Measurements from ENCODE around the gene CDHR2.

CDHR2 gene

DNA sequence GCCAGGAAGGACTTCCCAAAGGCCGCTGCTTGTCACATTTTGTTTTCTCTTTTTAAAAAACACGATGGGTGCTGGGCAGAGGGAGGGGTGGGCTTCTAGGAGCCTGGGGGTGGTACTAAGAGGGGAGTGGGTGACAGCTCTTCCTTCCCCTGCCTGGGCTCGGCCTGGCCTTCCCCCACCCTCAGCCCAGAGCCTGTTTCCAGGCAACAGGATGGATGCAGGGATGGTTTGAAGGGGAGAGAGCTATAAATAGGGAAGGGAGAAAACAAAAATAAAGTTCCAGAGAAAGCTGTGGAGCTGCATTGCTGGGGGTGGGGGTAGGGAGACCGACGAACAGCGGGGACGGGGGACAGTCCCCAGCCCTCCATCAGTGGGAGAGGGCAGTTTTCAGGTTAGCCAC, 67.4 kb downstream of the CDHR2 start:
- no peak for DNase-seq (ENCODE audit: low read depth in 2 of 3, low spot score in 1 of 3)

DNA sequence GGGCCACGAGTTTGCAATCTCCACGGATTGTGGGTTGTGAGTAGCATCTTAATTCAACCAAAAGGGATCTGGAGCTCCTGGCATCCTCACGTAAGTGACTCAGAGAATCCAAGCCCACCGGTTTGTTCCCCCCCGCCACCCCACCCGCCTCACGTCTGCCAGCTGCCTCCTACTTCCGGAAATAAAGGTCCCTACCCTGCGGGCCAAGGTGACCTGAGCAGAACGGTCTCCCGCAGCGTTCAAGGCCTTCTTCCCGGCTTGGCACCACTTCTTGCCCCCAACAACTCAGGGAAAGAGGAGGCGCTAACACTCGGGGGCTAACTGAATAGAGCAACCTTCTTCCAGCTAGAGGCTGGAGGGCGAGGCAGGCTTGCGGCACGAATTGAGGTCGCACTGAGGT, 69.6 kb downstream of the CDHR2 start:
- no peak for DNase-seq (ENCODE audit: low read depth in 2 of 3, low spot score in 1 of 3)

DNA sequence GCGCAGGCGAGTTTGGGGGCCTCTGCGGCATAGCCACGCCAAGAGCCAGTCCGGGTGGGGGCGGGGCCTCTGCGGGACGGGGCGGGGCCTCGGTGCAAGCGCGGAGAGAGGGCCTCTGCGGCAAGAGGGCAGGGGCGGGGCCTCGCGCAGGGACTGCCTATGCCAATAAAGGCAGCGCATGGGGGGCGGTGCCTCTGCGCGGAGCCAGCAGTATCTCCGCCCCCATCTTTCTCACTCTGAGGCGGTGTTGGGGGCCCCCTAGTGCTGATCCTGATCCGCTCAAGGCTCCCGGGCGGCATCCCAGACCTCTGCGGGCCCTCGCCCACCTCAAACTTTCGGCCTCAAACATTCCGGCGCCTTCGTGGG, 70.0 kb downstream of the CDHR2 start:
- DNase-seq (ENCODE audit: low read depth in 2 of 3, low spot score in 1 of 3) = peak; percentile 76 to 79 (median 77)

DNA sequence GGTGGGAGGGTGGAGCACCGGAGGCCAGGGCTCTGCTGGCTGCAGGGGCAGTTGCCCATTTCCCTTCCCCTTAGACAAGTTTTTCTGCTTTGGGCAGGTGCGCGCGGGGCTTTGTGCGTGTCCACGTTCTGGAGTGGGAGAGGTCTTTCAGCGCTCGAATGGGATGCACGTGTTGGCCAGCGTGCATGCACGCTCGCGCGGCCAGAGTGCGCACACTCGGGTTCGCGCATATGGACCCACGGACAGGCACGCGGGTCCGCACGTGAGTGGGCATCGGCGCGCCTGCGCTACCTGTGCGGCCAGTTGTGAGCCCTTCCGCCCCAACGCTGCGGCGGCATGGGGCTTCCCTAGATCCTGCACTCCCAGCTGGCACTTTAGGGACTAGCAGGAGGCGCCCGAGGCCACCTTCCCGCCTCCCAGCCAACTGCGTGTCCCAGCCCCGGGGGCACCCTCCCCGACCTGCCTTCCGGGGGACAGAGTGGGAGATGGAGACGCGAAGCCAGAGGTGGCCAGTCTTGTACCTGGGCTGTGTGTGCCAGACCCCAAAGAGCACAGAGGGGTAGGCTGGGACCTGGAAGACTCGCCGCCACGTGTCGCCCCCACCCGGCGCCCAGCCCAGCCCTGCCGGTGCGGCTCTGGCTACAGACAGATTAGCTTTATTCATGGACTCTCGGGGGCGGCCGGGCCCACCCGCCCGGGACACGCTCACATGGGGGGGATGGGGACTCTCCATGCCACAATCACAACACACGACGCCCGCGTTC, 70.6 kb downstream of the CDHR2 start:
- no peak for DNase-seq (ENCODE audit: low read depth in 2 of 3, low spot score in 1 of 3)

DNA sequence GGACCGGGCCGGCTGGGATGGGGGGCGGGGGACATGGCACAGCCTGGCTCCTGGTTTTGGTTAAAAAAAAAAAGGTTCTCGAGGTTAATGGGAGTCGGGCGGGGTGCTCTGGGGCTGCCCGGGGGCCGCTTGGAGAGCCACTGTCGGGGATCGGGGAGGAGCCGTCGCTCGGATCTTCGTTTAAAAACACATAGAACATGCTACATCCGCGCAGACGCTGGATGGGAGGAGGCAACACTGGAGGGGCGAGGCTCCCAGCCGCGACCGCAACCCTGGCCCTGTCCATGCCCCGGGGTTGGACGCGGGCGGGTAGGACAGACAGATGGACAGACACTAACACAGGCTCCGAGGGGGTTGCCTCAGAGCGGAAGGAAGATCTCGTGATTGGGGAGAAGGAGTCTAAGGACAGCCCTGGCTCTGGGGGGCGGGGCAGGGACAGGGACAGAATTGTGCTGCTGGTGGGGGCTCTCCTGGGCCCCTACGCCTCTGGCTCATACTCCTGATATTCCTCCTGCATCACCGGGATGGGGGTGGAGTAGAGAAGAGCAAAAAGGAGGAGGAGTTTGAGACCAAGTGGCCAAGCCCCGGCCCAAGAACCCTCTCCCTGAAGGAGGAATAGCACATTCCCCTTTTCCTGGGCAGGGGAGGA, 71.3 kb downstream of the CDHR2 start:
- DNase-seq (ENCODE audit: low read depth in 2 of 3, low spot score in 1 of 3) = no peak

GRCh38 chr5:176621661-176622079, 72.5 kb downstream of the CDHR2 start:
- no peak for DNase-seq (ENCODE audit: low read depth in 2 of 3, low spot score in 1 of 3)

- no peak for DNase-seq (ENCODE audit: low read depth in 2 of 3, low spot score in 1 of 3)
These were observed 75.0 kb downstream of the CDHR2 start for GRCh38 chr5:176624142-176624541.

DNA sequence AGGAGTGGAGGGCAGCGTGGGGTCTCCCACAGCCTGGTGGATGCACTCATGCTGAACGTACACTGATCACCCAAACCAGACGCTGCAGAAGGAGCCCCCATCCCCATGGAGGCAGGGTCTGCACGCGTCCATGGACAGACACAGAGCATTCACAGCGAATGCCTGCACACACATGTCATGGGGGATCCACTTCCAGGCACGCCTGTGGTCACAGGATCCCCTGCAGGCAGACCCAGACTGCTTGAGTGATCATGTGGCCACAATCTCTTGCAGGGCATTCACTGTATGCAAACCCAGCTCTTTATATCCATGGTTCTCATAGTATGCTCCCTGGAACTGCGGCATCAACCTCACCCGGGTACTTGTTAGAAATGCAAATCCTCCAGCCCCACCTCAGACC, 75.8 kb downstream of the CDHR2 start:
- DNase-seq (ENCODE audit: low read depth in 2 of 3, low spot score in 1 of 3) = no peak

GRCh38 chr5:176625512-176625911, 76.4 kb downstream of the CDHR2 start:
- DNase-seq (ENCODE audit: low read depth in 2 of 3, low spot score in 1 of 3) = no peak

DNA sequence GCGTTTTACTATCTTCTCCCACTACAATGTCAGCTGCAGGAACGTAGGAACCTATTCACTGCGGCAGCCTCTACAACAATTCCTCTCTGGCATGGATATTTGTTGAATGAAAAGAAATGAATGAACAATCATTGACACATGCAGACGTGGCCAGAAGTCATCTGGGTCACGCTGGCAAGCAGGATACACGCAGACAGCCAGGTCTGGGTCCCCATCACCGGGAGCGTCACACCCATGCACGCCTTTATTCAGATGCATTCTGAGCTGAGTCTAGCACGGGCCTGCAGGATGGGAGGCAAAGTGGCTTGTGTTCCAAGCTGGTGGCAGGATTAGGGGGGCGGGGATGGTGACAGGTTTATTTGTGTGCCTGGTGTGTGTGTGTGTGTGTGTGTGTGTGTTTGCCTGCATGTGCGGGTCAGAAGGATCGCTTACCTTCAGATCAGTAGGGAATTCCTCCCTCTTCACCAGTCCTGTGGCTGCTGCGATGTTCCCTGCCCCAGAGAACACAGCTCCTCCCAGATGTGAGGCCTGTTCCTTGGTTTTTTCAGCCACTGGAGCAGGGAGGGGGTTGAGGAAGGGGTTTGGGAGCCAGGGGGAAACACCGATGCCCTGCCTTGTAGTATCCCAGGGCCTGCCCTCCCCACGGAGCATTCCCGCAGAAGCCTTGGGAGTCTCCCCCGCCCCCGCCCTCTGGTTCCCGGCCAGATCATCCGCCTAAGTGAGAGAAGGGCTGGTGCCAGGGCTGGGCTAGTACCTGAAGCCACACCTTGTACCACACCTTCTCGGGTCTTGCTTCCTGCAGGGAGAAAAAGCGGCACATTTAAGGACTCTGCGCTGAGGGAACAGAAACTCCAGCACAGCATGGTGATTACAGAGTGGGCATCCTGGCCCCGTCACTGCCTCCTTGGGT, 77.1 kb downstream of the CDHR2 start:
- no peak for DNase-seq (ENCODE audit: low read depth in 2 of 3, low spot score in 1 of 3)

GRCh38 chr5:176626876-176627236, 77.7 kb downstream of the CDHR2 start:
- no peak for DNase-seq (ENCODE audit: low read depth in 2 of 3, low spot score in 1 of 3)

GRCh38 chr5:176627582-176627981, 78.4 kb downstream of the CDHR2 start:
- DNase-seq (ENCODE audit: low read depth in 2 of 3, low spot score in 1 of 3) = no peak

DNA sequence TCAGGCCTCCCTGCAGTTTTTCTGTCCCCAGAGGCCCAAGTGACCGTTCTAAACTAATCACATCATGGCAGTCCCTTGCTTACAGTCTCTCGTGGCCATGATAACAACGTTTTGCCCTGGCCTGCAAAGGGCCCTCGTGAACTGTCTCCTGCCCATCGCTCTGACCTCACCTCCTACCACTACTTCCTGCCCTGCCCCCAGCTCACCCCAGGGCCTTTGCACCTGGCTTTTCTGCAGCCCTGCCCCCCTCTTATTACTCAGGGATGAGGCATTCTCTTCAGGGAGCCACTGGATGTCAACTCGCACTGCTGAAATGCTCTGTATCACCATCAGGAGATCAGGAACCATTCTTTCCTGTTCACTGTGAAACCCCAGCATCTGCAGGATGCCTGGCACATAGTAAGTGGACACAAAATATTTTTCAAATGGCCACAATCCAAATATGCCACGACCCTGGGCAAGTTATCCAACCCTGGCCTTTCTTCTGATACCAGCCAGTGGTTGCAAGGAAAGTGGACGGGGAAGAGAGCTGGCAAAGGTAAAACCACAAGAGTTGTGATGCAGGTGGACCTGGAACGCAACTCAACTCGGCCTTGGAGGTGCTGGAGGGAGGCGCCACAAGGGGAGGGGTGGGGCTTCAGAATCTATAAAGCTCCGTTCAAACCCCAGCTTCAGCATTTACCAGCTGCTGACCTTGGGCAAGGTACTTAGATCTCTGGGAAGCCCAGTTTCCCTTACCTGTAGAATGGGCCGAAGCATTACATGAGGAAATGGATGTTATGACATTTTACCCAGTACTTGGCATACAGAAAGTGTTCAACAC, 79.5 kb downstream of the CDHR2 start:
- DNase-seq (ENCODE audit: low read depth in 2 of 3, low spot score in 1 of 3) = no peak

- no peak for DNase-seq (ENCODE audit: low read depth in 2 of 3, low spot score in 1 of 3)
These were observed 80.2 kb downstream of the CDHR2 start for GRCh38 chr5:176629317-176629852.

DNA sequence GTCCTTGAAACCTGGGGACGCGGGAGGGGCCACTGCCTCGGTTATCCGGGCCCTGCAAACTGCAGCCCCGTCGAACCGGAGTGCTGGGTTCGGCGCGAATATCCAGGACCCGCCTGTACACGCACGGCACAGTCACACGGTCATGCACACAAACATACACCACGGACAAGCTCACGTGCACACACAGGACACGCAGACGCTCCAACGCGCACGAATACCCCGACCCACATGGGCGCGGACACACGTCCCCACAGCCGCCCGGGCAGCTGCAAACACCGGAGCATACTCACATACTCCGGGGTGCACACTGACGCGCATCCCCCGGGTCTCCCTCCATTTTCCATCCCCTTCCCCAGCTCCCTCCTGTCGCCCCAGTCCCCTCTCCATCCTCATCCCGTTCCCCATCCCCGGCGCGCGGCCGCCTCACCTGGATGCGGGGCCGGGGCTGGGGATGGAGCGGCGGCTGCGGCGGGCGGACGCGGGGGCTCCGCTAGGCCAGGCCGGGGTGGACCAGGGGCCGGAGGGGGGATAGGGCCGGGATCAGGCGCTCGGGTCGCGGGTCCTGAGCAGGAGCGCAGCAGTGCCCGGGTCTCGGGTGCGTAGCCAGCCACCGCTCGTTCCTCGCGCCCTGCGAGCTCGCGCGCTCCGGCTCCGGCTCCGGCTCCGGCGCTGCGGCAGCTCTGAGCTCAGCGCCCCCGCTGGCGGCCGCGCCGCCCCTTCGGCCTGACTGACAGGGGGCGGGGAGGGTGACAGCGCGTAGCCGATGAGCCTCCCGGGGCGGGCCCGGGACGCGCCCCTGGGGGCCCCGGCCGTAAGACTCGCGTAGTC, 80.9 kb downstream of the CDHR2 start, which contains the start of the genes EIF4E1B and SNCB:
Gene EIF4E1B, plus strand, starts transcription at position 823 of the 828 bp plus-strand sequence. CDS start 12,113 bp downstream, outside the sequence.
Gene SNCB, minus strand, starts transcription at position 682 of the 828 bp plus-strand sequence. CDS start 880 bp downstream, outside the sequence.
- peak in 1 of 3 donors; percentile 32 for DNase-seq (ENCODE audit: low read depth in 2 of 3, low spot score in 1 of 3)

- DNase-seq (ENCODE audit: low read depth in 2 of 3, low spot score in 1 of 3) = no peak
These were observed 81.6 kb downstream of the CDHR2 start for GRCh38 chr5:176630681-176631222.

DNA sequence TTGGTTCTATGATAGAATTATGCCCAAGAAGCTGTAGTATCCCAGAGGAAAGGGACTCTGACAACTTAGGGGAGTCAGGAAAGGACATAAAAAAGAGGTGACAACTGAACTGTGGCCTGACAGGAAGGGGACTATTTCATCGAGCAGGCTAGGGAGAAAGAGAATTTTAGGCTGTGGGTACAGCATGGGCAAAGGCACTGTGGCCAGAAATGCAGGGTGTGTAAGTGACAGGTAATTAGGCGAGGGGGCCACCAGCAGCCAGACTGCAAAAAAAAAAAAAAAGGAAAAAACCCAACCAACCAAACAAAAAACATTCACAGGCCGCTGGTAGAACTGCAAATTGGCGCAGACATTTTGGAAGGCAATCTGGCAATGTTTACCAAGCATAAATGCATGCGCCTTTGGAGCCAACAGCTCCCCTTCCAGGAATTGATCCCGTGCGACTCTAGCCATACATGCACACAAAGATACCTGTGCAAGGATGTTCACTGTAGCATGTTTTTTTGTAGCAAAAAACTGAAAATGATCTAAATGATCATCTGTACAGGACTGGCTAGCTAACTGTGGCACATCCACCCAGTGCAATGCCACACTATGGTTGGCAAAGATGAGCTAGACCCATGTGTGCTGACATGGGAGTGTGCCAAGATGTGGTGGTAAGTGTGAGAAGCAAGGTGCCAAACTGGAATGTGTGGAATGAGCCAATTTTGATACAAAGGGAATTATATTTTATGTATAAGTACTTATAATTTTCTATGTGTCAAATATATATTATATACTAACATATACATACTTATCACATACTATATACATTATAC, 82.5 kb downstream of the CDHR2 start:
- DNase-seq (ENCODE audit: low read depth in 2 of 3, low spot score in 1 of 3) = no peak

- no peak for DNase-seq (ENCODE audit: low read depth in 2 of 3, low spot score in 1 of 3)
These were observed 83.6 kb downstream of the CDHR2 start for GRCh38 chr5:176632745-176633144.
